ENCODE measurements around the gene MRFAP1L1. TPM values are rescaled to one million over a fixed set of nuclear protein-coding genes. Genes with fewer than 3 reads are reported as not detected.

Gene MRFAP1L1
- total RNA-seq, 1 experiment from 2014 or later, result 57.7 TPM

DNA sequence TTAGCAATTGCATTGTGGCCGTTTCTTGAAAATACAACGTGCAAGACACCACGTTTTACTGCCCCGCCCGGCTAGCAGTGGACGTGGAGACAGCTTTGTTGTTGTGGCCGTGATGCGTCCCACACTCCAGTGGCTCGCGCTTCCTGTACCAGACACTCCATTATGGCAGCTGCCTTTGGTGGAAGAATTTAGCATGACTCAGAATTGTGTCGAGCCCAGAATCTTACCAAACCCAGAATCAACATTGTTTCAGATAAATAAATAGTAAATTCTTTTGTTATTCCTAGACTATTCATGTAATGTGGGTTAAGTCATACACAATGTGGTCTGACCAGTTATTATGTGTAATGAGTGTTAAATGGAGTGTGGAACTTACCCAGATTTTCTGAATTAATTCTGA is 41.3 kb downstream of the MRFAP1L1 start:
- Histone ChIP-seq H3K27me3 (ENCODE audit: insufficient read depth, low read length) (no peaks in the 10 kb centered on the region; the same call in 1 of the 2 replicates), H3K4me1 (ENCODE audit: insufficient read depth, low read length) (no peaks in the 10 kb centered on the region), H2BK20ac (ENCODE audit: low read depth, low read length, poor library complexity, severe bottlenecking) (no peak overlapping the region), H3K4ac (ENCODE audit: low read depth, low read length) (no peak overlapping the region), H2BK15ac (ENCODE audit: low read depth, low read length) (no peak overlapping the region), H3K79me1 (ENCODE audit: insufficient read depth, low read depth, low read length, poor library complexity, severe bottlenecking) (no peaks in the 10 kb centered on the region), H4K8ac (replicated peaks; ENCODE audit: insufficient read length, low read depth, low read length) (no peak overlapping the region), H2AK5ac (ENCODE audit: insufficient read length, low read length) (no peak overlapping the region), H3K23me2 (ENCODE audit: insufficient read length, low read depth, low read length, poor library complexity, severe bottlenecking) (no peaks in the 10 kb centered on the region), H4K5ac (ENCODE audit: insufficient read length, low read depth, low read length) (no peak overlapping the region), H3K4me2 (ENCODE audit: insufficient read depth, insufficient read length, low read length) (no peak overlapping the region), H3K23ac (ENCODE audit: insufficient read length, low read depth, low read length) (no peak overlapping the region), H2BK5ac (ENCODE audit: insufficient read length, low read length) (no peak overlapping the region), H4K91ac (ENCODE audit: insufficient read length, low read depth, low read length) (no peak overlapping the region), H3K9me3 (ENCODE audit: control insufficient read depth, low read depth, low read length) (no peaks in the 10 kb centered on the region), H3K27ac (ENCODE audit: insufficient read length, low read depth, low read length) (no peak overlapping the region), H3K56ac (ENCODE audit: insufficient read length, low read depth, low read length) (no peak overlapping the region), H3T11ph (ENCODE audit: low read length) (no peak overlapping the region), H4K20me1 (ENCODE audit: control insufficient read depth, insufficient read depth, insufficient read length) (no peaks in the 10 kb centered on the region), H2BK12ac (ENCODE audit: insufficient read length, low read depth, low read length) (no peak overlapping the region), H3K9ac (ENCODE audit: extremely low read depth, insufficient read length, low read length) (no peak overlapping the region), H3K18ac (ENCODE audit: insufficient read length, low read depth, low read length) (no peak overlapping the region), H2BK120ac (ENCODE audit: low read depth, low read length, poor library complexity, severe bottlenecking) (no peak overlapping the region), H3K14ac (ENCODE audit: insufficient read depth, low read length) (no peak overlapping the region), H3K79me2 (ENCODE audit: insufficient read depth, low read length) (no peaks in the 10 kb centered on the region), H2AFZ (ENCODE audit: low read length) (no peak overlapping the region)
- peaks cover 20% of the 10 kb centered on the region for H3K27me3 Mint-ChIP-seq (ENCODE audit: low read depth)
- H3K27ac Mint-ChIP-seq, result no peak overlapping the region; a peak in 1 of 7 replicates
- no peak for DNase-seq
- peaks cover 0 to 4% (median 0%) of the 10 kb centered on the region in 3 experiments; a peak in 2 of 7 replicates for H3K36me3 Mint-ChIP-seq (ENCODE audit: insufficient read depth in 1 of 3, low read depth in 3 of 3)
- H3K4me1 Mint-ChIP-seq, result peaks cover 1 to 3% of the 10 kb centered on the region in 2 experiments; a peak in 3 of 4 replicates
- TF ChIP-seq, protein P1, sequence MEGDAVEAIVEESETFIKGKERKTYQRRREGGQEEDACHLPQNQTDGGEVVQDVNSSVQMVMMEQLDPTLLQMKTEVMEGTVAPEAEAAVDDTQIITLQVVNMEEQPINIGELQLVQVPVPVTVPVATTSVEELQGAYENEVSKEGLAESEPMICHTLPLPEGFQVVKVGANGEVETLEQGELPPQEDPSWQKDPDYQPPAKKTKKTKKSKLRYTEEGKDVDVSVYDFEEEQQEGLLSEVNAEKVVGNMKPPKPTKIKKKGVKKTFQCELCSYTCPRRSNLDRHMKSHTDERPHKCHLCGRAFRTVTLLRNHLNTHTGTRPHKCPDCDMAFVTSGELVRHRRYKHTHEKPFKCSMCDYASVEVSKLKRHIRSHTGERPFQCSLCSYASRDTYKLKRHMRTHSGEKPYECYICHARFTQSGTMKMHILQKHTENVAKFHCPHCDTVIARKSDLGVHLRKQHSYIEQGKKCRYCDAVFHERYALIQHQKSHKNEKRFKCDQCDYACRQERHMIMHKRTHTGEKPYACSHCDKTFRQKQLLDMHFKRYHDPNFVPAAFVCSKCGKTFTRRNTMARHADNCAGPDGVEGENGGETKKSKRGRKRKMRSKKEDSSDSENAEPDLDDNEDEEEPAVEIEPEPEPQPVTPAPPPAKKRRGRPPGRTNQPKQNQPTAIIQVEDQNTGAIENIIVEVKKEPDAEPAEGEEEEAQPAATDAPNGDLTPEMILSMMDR (conservative IDR thresholded peaks at IDR 0.05), result no peak
- peaks cover 4 to 5% of the 10 kb centered on the region in 2 experiments; a peak in 2 of 5 replicates for H3K9me3 Mint-ChIP-seq
- no CpG with 5 or more reads among the region's 11 CpGs for WGBS (ENCODE audit: extremely low coverage, insufficient read length, low lambda C conversion rate)
- H3K4me3 Mint-ChIP-seq, result no peak overlapping the region
